ENCODE results near the gene SEZ6.

The SEZ6 gene

GRCh38 chr17:28917465-28917864, 88.4 kb downstream of the SEZ6 start:
- H3K36me3 ChIP-seq (ENCODE audit: control insufficient read depth, insufficient read depth, low read length) = peaks cover 47% of the 10 kb centered on the region
- H3K4me2 ChIP-seq (ENCODE audit: low read length) = no peak overlapping the region

GRCh38 chr17:28917029-28917428, 88.8 kb downstream of the SEZ6 start:
- H3K36me3 ChIP-seq (ENCODE audit: control insufficient read depth, insufficient read depth, low read length) = peaks cover 49% of the 10 kb centered on the region
- no peak overlapping the region for H2BK5ac ChIP-seq (ENCODE audit: low read length)
- no peak for DNase-seq
- H3K27me3 ChIP-seq (ENCODE audit: insufficient read depth, low read length, poor library complexity) = no peaks in the 10 kb centered on the region
- H3K79me1 ChIP-seq (ENCODE audit: low read length) = peaks cover 4% of the 10 kb centered on the region
- no peak overlapping the region for H3K9ac ChIP-seq (ENCODE audit: low read length)
- H2AK5ac ChIP-seq (ENCODE audit: low read length) = no peak overlapping the region
- H4K8ac ChIP-seq (ENCODE audit: low read depth, low read length) = no peak overlapping the region
- H3K4ac ChIP-seq (ENCODE audit: low read depth, low read length) = no peak overlapping the region
- no peak overlapping the region for H3K18ac ChIP-seq (ENCODE audit: low read length)
- H3K4me2 ChIP-seq (ENCODE audit: low read length) = no peak overlapping the region
- H2BK120ac ChIP-seq (ENCODE audit: low read depth, low read length) = no peak overlapping the region
- WGBS (ENCODE audit: extremely low coverage, insufficient coverage, low lambda C conversion rate) = no CpG with 5 or more reads among the region's 12 CpGs
- no peaks in the 10 kb centered on the region for H3K79me2 ChIP-seq (ENCODE audit: control insufficient read depth, insufficient read depth, low read length)
- no peak overlapping the region for H3K23ac ChIP-seq (ENCODE audit: low read length)
- no peaks in the 10 kb centered on the region for H3K4me1 ChIP-seq (ENCODE audit: control insufficient read depth, low read depth, low read length)
- no peak overlapping the region for H3K27ac ChIP-seq (ENCODE audit: low read depth, low read length)
- no peak overlapping the region for H3K4me3 ChIP-seq (ENCODE audit: low read length)
- H3K56ac ChIP-seq (ENCODE audit: low read length) = no peak overlapping the region
- H4K5ac ChIP-seq (ENCODE audit: low read length) = no peak overlapping the region
- H2BK15ac ChIP-seq (replicated peaks; ENCODE audit: low read depth) = no peak overlapping the region

More at GRCh38 chr17:28917465-28917864, 88.4 kb downstream of the SEZ6 start:
- H3K27ac ChIP-seq (ENCODE audit: low read depth, low read length) = no peak overlapping the region
- DNase-seq = no peak
- no peaks in the 10 kb centered on the region for H3K4me1 ChIP-seq (ENCODE audit: control insufficient read depth, low read depth, low read length)
- no peak overlapping the region for H3K9ac ChIP-seq (ENCODE audit: low read length)
- no peaks in the 10 kb centered on the region for H3K79me2 ChIP-seq (ENCODE audit: control insufficient read depth, insufficient read depth, low read length)
- no peak overlapping the region for H4K5ac ChIP-seq (ENCODE audit: low read length)
- no peaks in the 10 kb centered on the region for H3K27me3 ChIP-seq (ENCODE audit: insufficient read depth, low read length, poor library complexity)
- no peak overlapping the region for H3K23ac ChIP-seq (ENCODE audit: low read length)
- no peak overlapping the region for H4K8ac ChIP-seq (ENCODE audit: low read depth, low read length)
- H3K56ac ChIP-seq (ENCODE audit: low read length) = no peak overlapping the region
- no peak overlapping the region for H3K18ac ChIP-seq (ENCODE audit: low read length)
- no peak overlapping the region for H2BK120ac ChIP-seq (ENCODE audit: low read depth, low read length)
- no peak overlapping the region for H3K4ac ChIP-seq (ENCODE audit: low read depth, low read length)
- peaks cover 4% of the 10 kb centered on the region for H3K79me1 ChIP-seq (ENCODE audit: low read length)
- no peak overlapping the region for H3K4me3 ChIP-seq (ENCODE audit: low read length)
- no CpG with 5 or more reads among the region's 5 CpGs for WGBS (ENCODE audit: extremely low coverage, insufficient coverage, low lambda C conversion rate)
- H2AK5ac ChIP-seq (ENCODE audit: low read length) = no peak overlapping the region
- no peak overlapping the region for H2BK15ac ChIP-seq (replicated peaks; ENCODE audit: low read depth)
- H2BK5ac ChIP-seq (ENCODE audit: low read length) = no peak overlapping the region

- Histone ChIP-seq H3K79me1 (ENCODE audit: low read length) (peaks cover 4% of the 10 kb centered on the region), H3K18ac (ENCODE audit: low read length) (no peak overlapping the region), H3K4me3 (ENCODE audit: low read length) (no peak overlapping the region), H3K4me1 (ENCODE audit: control insufficient read depth, low read depth, low read length) (no peaks in the 10 kb centered on the region), H3K36me3 (ENCODE audit: control insufficient read depth, insufficient read depth, low read length) (peaks cover 48% of the 10 kb centered on the region), H2BK15ac (replicated peaks; ENCODE audit: low read depth) (no peak overlapping the region), H3K9ac (ENCODE audit: low read length) (no peak overlapping the region), H3K27me3 (ENCODE audit: insufficient read depth, low read length, poor library complexity) (no peaks in the 10 kb centered on the region), H4K8ac (ENCODE audit: low read depth, low read length) (no peak overlapping the region), H3K56ac (ENCODE audit: low read length) (no peak overlapping the region), H2AK5ac (ENCODE audit: low read length) (no peak overlapping the region), H2BK120ac (ENCODE audit: low read depth, low read length) (no peak overlapping the region), H4K5ac (ENCODE audit: low read length) (no peak overlapping the region), H3K4ac (ENCODE audit: low read depth, low read length) (no peak overlapping the region), H3K79me2 (ENCODE audit: control insufficient read depth, insufficient read depth, low read length) (no peaks in the 10 kb centered on the region), H3K23ac (ENCODE audit: low read length) (no peak overlapping the region), H3K27ac (ENCODE audit: low read depth, low read length) (no peak overlapping the region), H3K4me2 (ENCODE audit: low read length) (no peak overlapping the region), H2BK5ac (ENCODE audit: low read length) (no peak overlapping the region)
- WGBS (ENCODE audit: extremely low coverage, insufficient coverage, low lambda C conversion rate) = no CpG with 5 or more reads among the region's 6 CpGs
- peak; percentile 57 for DNase-seq
These were observed 89.4 kb downstream of the SEZ6 start for GRCh38 chr17:28916302-28916934.

GRCh38 chr17:28912938-28913333, 92.9 kb downstream of the SEZ6 start:
- Histone ChIP-seq H2BK5ac (ENCODE audit: low read length) (no peak overlapping the region), H3K9ac (ENCODE audit: low read length) (no peak overlapping the region), H2AK5ac (ENCODE audit: low read length) (no peak overlapping the region), H3K4me3 (ENCODE audit: low read length) (no peak overlapping the region), H3K56ac (ENCODE audit: low read length) (no peak overlapping the region), H3K27me3 (ENCODE audit: insufficient read depth, low read length, poor library complexity) (no peaks in the 10 kb centered on the region), H3K79me2 (ENCODE audit: control insufficient read depth, insufficient read depth, low read length) (no peaks in the 10 kb centered on the region), H3K4ac (ENCODE audit: low read depth, low read length) (no peak overlapping the region), H3K18ac (ENCODE audit: low read length) (no peak overlapping the region), H3K27ac (ENCODE audit: low read depth, low read length) (no peak overlapping the region), H3K23ac (ENCODE audit: low read length) (no peak overlapping the region), H4K5ac (ENCODE audit: low read length) (no peak overlapping the region), H4K8ac (ENCODE audit: low read depth, low read length) (no peak overlapping the region), H2BK15ac (replicated peaks; ENCODE audit: low read depth) (no peak overlapping the region), H3K4me2 (ENCODE audit: low read length) (no peak overlapping the region), H3K36me3 (ENCODE audit: control insufficient read depth, insufficient read depth, low read length) (peaks cover 63% of the 10 kb centered on the region), H3K79me1 (ENCODE audit: low read length) (peaks cover 4% of the 10 kb centered on the region), H3K4me1 (ENCODE audit: control insufficient read depth, low read depth, low read length) (no peaks in the 10 kb centered on the region), H2BK120ac (ENCODE audit: low read depth, low read length) (no peak overlapping the region)
- no CpG with 5 or more reads among the region's 6 CpGs for WGBS (ENCODE audit: extremely low coverage, insufficient coverage, low lambda C conversion rate)
- DNase-seq = no peak

GRCh38 chr17:28912281-28912937, 93.4 kb downstream of the SEZ6 start:
- Histone ChIP-seq H3K27me3 (ENCODE audit: insufficient read depth, low read length, poor library complexity) (no peaks in the 10 kb centered on the region), H3K4ac (ENCODE audit: low read depth, low read length) (no peak overlapping the region), H3K56ac (ENCODE audit: low read length) (no peak overlapping the region), H2BK15ac (replicated peaks; ENCODE audit: low read depth) (no peak overlapping the region), H3K27ac (ENCODE audit: low read depth, low read length) (no peak overlapping the region), H3K79me1 (ENCODE audit: low read length) (peaks cover 4% of the 10 kb centered on the region), H4K8ac (ENCODE audit: low read depth, low read length) (no peak overlapping the region), H3K4me2 (ENCODE audit: low read length) (no peak overlapping the region), H3K36me3 (ENCODE audit: control insufficient read depth, insufficient read depth, low read length) (peaks cover 64% of the 10 kb centered on the region), H2BK5ac (ENCODE audit: low read length) (no peak overlapping the region), H3K79me2 (ENCODE audit: control insufficient read depth, insufficient read depth, low read length) (no peaks in the 10 kb centered on the region), H2BK120ac (ENCODE audit: low read depth, low read length) (no peak overlapping the region), H3K4me1 (ENCODE audit: control insufficient read depth, low read depth, low read length) (no peaks in the 10 kb centered on the region), H3K18ac (ENCODE audit: low read length) (no peak overlapping the region), H2AK5ac (ENCODE audit: low read length) (no peak overlapping the region), H3K23ac (ENCODE audit: low read length) (no peak overlapping the region), H4K5ac (ENCODE audit: low read length) (no peak overlapping the region), H3K9ac (ENCODE audit: low read length) (no peak overlapping the region), H3K4me3 (ENCODE audit: low read length) (no peak overlapping the region)
- WGBS (ENCODE audit: extremely low coverage, insufficient coverage, low lambda C conversion rate) = no CpG with 5 or more reads among the region's 20 CpGs
- DNase-seq = no peak

Measured in mesendoderm (in vitro differentiated cells).